Hematopoietic multipotent progenitor cell treated with erythropoietin and hydrocortisone succinate and interleukin-3 and kit ligand, for 4 days (in vitro differentiated cells): Measurements from ENCODE around the gene APOO.

Source experiments
- DNase-seq: peaks from one replicate; pipeline ENCODE4 v3.0.0-alpha.2; 2015

The APOO gene

GRCh38 chrX:23783589-23784469, 123.9 kb downstream of the APOO start:
- DNase-seq, result peak; percentile 38
